HEK293T (cell line): ENCODE data around the gene MSMB.
"Not testable (repeated sequence)": the region's sequence is repeated elsewhere in the genome, so short reads cannot be mapped to it uniquely, and the experiment has no call there.

Experiments
- BHLHE40 ChIP-seq: fragments of 450-650 bp; IDR thresholded peaks from 2 replicates; pipeline ENCODE4 v1.6.1; 2016; ENCODE audit warnings: mild to moderate bottlenecking, moderate library complexity, borderline replicate concordance
- FOXK2 ChIP-seq: fragments of 450-650 bp; IDR thresholded peaks from 2 replicates; pipeline ENCODE4 v1.6.1; 2016; ENCODE audit warnings: mild to moderate bottlenecking
- FOXM1 ChIP-seq: fragments of 450-650 bp; IDR thresholded peaks from 2 replicates; pipeline ENCODE4 v1.6.1; 2017; ENCODE audit warnings: mild to moderate bottlenecking, borderline replicate concordance
- L3MBTL2 ChIP-seq: fragments of 450-650 bp; conservative IDR thresholded peaks from 2 replicates; pipeline ENCODE4 v1.6.1; 2016; ENCODE audit warnings: mild to moderate bottlenecking
- LEF1 ChIP-seq: fragments of 450-650 bp; IDR thresholded peaks from 2 replicates; pipeline ENCODE4 v1.6.1; 2017; ENCODE audit warnings: mild to moderate bottlenecking, borderline replicate concordance
- NFRKB ChIP-seq: fragments of 450-650 bp; IDR thresholded peaks from 2 replicates; pipeline ENCODE4 v1.6.1; 2016; ENCODE audit warnings: mild to moderate bottlenecking, moderate library complexity
- PKNOX1 ChIP-seq: fragments of 450-650 bp; IDR thresholded peaks from 2 replicates; pipeline ENCODE4 v1.6.1; 2016
- SP1 ChIP-seq: fragments of 450-650 bp; IDR thresholded peaks from 2 replicates; pipeline ENCODE4 v1.6.1; 2017
- TARDBP ChIP-seq: fragments of 450-650 bp; IDR thresholded peaks from 2 replicates; pipeline ENCODE4 v1.6.1; 2016
- ZNF384 ChIP-seq: fragments of 450-650 bp; IDR thresholded peaks from 2 replicates; pipeline ENCODE4 v1.6.1; 2016

GRCh38 chr10:46049497-46049831, 3.4 kb upstream of the MSMB start:
- TF ChIP-seq LEF1, L3MBTL2, ZNF384, FOXM1, NFRKB, PKNOX1, SP1, FOXK2, TARDBP, BHLHE40: not testable (repeated sequence)
